GM19372 (cell line): ENCODE data around the gene SNX3.
A peak's percentile ranks its signal among the peaks of the same experiment; 100 is the strongest.
"Not testable (repeated sequence)": the region's sequence is repeated elsewhere in the genome, so short reads cannot be mapped to it uniquely, and the experiment has no call there.

Source experiments
- ATAC-seq: cut with Tn5 transposase; IDR thresholded peaks from one replicate; pipeline ENCODE4 v1.9.1; 2021; ENCODE audit warnings: mild to moderate bottlenecking, low read depth, moderate library complexity; ENCODE audit not compliant: unreplicated experiment

Gene SNX3

DNA sequence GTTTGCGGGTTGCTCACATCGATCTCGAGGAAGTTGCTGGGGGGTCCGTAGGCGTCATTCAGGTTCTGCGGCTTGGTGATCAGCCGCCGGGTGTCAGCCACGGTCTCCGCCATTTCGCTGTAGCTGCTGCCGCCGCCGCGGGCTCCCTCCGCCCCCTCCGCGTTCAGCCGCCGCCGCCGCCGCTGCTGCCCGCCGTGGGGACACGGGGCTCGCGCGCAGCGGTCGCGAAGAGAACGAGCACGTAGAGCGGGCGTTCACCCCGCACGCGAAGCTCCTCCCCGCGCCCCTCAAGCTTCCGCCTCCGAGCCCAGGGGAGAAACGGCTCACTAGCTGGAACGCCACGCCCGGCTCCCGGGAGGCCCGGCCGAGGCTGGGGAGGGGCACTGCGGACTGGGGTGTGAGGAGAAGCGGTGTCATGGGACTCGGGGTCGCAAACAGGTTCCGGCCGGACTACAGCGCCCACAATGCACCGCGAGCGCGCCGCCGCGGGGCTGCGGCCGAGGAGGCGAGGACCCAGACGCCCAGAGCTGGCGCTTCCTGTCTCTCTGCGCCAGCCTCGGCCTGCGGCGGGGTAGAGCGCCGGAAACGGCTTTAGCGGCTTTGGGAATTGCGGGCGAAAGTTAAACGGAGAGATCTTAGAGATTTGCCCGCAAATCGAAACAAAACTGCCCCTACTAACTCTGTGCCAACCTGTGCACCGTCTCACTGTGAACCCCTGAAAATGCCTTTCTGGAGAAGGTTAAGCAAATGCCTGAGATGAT, at the start of gene SNX3:
Gene SNX3, minus strand, starts transcription at position 232 of the 761 bp plus-strand sequence. Its CDS starts 119 bp downstream, at position 113.
- peak; percentile 83 for ATAC-seq

DNA sequence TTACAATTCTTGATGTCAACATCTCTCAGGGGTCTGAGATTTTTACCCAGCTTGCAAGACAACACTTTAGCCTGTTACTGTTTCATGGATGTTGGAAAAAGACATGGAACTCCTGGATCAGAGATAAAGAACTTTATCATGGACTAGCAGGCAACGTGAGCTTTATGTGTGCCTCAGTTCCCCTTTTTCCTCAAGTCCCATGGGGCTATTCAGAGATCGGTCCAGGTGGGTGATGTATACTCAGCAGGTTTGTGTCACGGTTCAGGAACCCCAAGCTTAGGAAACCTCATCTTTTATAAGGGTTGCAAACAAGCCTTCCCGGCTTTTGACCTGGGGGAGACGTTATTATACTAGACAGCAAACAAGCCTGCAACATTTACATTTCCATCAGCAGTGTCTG, 49.0 kb upstream of the SNX3 start:
- no peak for ATAC-seq

DNA sequence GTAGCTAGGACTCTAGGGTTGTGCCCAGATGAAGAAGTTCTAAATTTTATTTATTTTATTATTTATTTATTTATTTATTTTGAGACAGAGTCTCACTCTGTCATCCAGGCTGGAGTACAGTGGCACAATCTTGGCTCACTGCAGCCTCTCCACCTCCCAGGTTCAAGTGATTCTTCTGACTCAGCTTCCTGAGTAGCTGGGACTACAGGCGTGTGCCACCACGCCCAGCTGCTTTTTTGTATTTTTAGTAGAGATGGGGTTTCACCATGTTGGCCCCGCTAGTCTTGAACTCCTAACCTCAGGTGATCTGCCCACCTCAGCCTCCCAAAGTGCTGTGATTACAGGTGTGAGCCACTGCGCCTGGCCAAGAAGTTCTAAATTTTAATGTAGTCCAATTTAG, 47.8 kb upstream of the SNX3 start:
- ATAC-seq: not testable (repeated sequence)

DNA sequence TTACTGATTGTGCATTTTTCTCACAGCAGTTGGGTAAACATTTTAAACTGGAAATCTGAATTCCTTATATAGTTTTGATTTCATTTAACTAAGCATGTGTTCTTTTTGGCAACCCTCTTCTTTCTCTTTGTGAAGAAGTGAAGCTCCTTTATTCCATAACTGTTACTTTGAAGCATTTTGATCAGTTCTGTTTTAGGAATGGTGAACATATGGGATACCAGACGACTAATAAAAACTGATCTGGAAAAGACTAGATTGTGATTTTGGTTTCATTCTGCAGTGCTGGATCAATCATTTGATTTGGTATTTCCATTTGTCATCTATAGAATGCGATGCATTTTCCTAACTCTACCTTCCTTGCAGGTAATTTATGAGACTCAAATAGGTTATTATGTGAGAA, 43.8 kb upstream of the SNX3 start:
- ATAC-seq: no peak

DNA sequence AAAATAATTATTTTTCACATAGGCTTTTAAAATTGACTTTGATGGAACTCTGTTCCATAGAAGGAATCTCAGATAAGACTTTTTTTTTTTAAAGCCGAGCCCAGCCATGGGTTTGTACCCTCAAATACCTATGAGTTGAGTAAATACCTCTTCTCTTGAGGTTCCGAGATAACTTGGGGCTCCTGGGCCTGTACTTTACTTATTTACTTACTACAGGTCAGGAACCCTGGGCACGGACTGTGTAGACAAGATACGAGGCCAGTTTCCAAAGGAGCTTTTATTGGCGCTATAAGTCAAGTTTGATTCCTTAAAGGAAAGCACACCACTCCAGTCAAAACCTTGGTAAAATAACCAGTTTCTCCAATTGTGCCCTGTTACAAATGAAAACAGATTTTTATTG, 41.5 kb upstream of the SNX3 start:
- ATAC-seq: no peak

DNA sequence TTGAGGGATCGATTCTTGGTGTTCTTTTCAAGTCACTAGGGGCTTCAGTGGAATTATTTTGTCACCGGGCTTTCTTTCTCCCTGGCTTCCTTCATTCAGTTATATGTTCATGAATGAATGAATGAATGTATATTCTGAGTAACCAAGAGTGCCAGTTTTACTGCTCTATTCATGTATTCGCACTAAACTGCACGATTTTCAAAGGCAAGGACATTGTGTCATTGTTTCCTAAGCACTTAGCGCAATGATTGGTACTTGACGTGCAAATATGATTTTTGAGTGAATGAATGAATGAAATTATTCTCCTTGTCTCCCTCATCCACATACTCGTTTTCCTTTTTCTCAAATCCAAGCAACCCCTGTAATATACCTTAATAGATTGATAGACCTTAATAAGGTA, 34.8 kb upstream of the SNX3 start:
- no peak for ATAC-seq

DNA sequence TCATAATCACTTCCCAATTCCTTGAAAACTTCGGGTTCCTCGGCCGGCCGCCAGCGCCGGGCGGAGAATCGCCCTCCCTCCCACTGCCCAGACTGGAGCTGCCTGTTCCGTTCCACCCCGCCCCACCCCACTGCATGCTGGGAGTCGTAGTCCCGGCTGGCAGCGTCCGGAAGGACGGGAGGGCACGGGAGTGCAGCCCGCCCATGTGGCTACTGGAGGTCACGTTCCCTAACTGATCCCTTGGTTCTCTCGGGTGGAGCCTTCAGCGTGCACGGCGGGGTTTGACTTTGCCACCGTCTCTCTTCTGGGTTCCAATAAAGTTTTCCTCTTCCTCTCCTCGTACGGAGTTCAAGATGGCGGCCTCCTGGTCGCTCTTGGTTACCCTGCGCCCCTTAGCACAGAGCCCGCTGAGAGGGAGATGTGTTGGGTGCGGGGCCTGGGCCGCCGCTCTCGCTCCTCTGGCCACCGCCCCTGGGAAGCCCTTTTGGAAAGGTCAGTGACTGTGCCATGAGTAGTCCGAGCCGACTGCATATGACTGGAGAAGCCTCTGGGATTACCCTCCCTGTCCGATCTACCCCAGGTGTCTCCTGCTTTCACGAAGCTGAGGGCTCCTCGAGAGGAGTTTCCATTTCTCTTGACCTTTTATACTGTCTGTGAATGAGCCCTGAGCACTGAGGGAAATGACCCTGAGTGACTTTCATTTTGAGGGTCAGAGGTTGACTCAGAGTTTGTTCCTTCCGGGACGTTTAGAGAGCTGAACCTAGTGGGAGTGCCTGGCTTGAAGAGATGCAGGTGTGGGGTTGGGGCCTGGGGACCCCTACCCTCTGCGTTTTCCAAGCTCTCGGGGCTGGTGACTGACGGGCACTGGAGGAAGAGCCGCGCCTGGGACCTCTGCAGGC, 34.1 kb upstream of the SNX3 start, which contains the start of gene AFG1L:
Gene AFG1L, plus strand, starts transcription at position 328 of the 899 bp plus-strand sequence. Its CDS starts 26 bp downstream, at position 354.
- peak; percentile 84 for ATAC-seq

DNA sequence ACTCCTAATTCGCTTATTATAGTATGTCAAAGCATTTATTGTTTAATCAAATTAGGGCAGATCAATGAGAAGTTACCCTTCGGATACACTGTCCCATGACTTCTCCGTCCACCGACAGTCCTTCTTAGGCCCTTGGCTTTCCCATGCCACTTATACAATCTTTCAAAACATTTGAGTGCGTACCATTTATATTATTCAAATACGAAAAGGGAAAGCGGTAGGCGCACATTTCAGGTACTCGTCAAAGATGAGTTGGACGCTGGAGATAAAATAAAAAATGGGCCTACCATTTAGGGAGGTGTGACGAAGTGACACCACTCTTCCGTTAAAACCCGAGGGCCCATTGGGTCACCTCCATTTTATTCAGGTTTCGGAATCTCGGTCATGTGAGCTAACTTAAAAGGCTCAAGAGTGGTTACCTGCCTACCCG, 33.5 kb upstream of the SNX3 start:
- peak; percentile 21 for ATAC-seq

DNA sequence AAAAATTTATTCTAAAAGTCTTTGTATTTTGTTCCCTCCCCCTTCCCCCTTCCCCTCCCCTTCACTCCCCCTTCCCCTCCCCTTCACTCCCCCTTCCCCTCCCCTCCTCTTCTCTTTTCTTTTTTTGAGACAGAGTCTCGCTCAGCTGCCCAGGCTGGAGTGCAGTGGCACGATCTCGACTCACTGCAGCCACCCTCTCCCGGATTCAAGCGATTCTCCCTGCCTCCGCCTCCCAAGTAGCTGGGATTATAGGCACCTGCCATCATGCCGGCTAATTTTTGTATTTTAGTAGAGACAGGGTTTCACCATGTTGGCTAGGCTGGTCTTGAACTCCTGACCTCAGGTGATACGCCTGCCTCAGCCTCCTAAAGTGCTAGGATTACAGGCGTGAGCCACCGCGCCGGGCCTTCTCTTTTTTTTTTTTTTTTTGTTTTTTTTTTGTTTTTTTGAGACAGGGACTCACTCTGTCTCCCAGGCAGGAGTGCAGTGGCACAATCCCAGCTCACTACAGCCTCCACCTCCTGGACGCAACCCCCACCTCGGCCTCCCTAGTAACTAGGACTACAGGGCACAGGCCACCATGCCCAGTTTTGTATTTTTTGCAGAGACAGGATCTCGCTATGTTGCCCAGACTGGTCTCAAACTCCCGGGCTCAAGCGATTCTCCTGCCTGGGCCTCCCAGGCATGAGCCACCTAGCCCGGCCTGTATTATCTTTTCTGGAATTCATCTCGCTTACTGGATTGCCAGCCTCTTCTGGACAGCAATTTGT, 32.9 kb upstream of the SNX3 start:
- no peak for ATAC-seq

DNA sequence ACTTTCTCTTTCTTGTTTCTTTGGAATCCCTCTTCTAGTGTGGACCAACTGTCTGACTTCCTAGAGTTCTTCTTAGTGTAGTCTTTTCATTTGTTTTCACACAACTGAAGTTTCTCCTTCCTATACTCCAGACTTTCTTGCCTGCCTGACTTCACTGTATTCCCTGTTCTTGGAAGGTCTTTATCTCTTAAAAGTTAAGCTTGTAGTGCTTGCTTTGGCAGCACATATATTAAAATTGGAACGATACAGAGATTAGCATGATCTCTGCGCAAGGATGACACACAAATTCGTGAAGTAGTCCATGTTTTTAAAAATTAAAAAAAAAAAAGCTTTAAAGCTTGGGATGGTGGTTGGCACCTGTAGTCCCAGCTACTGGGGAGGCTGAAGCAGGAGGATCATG, 31.7 kb upstream of the SNX3 start:
- not testable (repeated sequence) for ATAC-seq

DNA sequence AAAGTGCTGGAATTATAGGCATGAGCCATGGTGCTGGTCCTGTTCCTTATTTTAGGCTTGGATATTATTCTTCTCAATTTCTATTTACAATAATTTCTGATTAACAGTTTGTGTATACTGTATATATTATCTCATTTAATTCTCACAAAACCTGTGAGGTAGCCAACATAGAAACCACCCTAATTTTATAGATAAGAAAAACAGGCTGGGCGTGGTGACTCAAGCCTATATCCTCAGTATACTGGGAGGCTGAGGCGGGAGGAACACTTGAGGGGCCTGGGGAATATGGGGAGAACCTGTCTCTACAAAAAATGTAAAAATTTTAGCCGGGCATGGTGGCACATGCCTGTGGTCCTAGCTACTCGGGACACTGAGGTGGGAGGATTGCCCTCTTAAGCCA, 30.3 kb upstream of the SNX3 start:
- no peak for ATAC-seq

DNA sequence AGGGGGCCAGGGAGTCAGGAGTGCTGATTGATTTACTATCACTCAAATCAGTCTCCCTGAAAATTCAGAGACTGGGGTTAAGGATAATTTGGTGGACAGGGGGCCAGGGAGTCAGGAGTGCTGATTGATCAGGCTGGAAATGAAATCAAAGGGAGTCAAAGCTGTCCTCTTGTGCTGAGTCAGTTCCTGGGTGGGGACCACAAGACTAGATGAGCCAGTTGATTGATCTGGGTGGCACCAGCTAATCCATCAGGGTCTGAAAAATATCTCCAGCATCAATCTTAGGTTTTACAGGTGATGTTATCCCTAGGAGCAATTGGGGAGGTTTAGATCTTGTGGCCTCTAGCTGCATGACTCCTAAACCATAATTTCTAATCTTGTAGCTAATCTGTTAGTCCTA, 27.9 kb upstream of the SNX3 start:
- no peak for ATAC-seq

DNA sequence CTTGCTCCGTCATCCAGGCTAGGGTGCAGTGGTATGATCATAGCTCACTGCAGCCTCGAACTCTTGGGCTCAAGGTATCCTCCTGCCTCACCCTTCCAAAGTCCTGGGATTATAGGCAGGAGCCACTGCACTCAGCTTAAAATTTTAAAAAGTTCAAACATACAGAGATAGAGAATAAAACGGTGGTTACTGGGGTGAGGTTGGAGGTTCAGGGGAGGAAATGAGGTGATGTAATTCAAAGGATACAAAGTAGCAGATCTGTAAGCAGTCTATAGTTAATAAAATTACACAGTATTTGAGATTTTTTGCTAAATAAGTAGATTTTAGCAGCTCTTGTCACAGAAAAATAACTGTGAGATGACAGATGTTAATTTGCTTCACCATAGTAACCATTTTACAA, 26.5 kb upstream of the SNX3 start:
- ATAC-seq: no peak

DNA sequence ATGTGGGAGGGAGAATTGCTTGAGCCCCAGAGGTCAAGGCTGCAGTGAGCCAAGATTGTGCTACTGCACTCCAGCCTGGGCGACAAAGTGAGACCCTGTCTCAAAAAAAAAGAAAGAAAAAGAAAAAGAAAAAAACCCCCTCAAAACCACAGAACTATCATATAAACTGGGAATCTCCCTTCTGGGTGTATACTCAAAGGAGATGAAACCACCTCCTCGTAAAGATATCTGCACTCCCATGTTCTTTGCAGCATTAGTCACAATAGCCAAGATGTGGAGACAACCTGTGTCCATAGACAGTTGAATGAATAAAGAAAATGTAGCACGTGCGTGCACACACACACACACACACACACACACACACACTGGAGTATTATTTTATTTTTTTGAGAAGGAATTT, 25.5 kb upstream of the SNX3 start:
- ATAC-seq: no peak

DNA sequence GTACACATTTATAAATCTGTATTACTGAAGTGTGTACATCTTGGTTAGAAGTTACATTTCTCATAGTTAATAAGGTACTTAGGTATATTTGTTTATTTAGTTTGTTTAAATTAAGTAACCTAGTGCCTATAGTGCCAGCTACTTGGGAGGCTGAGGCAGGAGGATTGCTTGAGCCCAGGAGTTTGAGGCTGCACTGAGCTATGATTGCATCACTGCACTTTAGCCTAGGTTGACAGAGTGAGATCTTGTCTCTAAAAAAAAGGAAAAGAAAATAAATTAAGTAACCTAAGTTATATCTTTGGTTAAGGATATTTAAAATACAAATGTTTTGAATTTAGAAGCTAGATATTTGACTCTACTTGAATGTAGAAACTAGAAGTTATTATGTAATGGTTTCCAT, 24.5 kb upstream of the SNX3 start:
- ATAC-seq: no peak

DNA sequence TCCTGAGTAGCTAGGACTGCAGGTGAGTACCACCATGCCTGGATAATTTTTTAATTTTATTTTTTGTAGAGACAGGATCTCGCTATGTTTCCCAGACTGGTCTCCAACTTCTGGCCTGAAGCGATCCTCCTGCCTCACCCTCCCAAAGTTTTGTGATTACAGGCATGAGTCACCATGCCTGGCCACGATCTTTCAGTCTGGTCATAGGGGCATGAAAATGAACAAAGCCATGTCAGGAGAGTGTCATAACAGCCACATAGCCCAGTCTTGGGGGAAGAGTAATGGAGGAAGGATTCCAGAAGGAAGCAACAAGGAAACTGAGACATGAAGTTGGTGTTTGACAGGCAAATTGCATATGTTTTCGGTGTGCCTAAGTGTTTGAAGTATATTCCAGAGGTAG, 17.0 kb upstream of the SNX3 start:
- no peak for ATAC-seq

DNA sequence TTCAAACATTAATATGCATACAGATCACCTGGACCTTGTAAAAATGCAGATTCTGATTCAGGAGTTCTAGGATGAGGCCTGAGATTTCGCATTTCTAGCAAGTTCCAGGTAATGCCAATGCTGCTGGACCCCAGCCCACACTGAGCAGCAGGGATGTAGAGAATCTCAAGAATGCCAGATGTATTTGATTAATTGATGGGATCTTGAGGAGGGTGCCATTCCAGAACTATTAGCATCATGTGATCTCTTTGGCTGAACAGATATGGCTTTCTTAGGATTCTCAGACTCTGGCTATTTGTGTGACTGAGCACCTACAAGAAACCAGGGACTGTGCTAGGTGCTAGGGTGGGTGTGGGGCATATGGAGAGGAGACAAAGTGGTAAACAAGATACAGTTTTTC, 16.5 kb upstream of the SNX3 start:
- ATAC-seq: no peak

DNA sequence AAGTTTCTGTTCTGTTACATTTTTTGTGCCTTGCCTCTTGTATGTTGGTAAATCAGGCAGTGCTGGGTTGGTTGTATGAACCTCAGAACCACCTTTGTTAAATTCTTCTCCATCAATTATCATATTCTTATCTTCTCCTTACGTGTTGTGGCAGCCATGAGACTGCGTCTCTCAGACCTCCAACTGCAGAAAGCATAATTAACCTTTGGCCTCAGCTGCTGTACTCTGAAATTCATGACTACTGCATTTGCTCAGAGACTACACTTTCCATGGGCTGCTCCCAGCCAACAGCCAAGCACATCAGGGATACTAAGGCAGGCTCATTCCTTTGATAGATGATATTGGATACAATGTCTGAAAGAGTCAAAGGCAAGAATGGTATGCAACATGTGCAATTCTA, 15.1 kb upstream of the SNX3 start:
- ATAC-seq: no peak

DNA sequence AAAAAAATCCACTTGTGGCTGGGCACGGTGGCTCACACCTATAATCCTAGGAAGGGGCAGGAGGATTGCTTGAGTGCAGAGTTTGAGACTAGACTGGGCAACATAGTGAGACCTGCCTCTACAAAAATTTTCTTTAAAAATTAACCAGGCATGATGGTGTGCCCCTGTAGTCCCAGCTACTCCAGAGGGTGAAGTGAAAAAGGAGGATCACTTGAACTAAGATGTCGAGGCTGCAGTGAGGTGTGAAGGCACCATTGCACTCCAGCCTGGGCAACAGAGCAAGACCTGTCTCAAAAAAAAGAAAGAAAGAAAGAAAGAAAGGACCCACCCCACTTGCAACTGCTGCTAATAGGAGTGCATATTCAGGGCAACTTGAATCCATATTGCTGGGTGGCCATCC, 13.7 kb upstream of the SNX3 start:
- no peak for ATAC-seq

DNA sequence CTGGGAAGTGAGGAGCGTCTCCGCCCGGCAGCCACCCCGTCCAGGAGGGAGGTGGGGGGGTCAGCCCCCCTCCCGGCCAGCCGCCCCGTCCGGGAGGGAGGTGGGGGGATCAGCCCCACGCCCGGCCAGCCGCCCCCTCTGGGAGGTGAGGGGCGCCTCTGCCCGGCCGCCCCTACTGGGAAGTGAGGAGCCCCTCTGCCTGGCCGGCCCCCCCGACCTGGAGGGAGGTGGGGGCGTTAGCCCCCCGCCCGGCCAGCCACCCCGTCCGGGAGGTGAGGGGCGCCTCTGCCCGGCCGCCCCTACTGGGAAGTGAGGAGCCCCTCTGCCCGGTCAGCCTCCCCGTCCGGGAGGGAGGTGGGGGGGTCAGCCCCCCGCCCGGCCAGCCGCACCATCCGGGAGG, 9.1 kb upstream of the SNX3 start:
- not testable (repeated sequence) for ATAC-seq

DNA sequence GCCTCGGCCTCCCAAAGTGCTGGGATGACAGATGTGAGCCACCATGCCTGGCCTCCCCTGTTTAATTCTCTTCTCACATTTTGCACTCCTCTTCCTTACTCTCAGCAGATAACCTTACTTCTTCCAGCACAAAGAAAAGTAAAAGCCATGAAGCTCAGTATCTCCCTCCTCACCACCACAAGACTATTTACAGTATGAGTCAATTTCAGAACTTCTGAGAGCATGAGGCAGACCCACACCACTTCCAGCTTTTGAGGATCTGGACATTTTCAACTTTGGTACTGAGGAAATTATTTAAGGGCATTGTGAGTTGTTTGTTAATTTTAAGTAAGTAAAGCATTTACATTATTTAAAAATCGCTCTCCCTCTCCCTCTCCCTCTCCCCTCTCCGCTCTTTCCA, 8.0 kb upstream of the SNX3 start:
- no peak for ATAC-seq
